CD4-positive, alpha-beta T cell treated with Interleukin-4 for 4 hours (primary cell): ENCODE measurements around the gene VASP.

Experiments
- DNase-seq: peaks from one replicate; pipeline ENCODE4 v3.0.0-alpha.2; 2020

The VASP gene

DNA sequence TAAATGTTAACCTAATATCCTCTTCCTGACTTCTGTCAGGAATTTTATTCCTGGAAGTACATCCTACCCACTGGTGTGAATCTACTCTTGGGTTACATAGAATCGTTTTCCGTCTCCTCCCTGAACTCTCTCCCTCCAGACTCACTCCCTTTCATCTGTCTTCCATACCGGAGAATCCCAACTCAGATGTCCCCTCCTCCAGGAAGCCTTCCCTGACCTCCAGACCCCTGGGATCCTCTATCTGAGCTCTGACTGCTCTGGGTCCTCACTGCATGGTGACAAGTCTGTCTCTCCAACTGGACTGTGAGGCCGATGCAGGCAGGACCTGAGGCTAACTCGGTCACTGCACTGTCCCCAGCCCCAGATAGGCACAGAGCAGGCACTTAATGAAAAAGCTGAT, 52.8 kb downstream of the VASP start:
- DNase-seq, result no peak

DNA sequence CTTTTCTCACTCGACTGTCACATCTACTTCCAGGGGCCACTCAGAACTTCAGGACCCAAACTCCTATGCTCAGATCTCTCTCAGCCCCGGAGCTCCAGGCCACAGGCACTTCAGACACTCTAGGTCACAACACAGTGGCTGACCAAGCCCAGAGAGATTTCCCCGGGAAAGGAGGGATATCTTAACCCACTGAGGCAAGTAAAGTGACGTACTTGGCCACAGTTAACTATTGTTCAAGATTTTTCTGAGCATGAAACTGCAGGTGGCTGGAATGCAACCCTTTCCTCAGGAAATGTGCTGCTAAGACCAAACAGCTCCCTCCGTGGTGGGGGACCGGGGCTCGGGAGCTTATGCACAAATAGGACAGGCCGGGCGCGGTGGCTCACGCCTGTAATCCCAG, 53.4 kb downstream of the VASP start:
- no peak for DNase-seq

DNA sequence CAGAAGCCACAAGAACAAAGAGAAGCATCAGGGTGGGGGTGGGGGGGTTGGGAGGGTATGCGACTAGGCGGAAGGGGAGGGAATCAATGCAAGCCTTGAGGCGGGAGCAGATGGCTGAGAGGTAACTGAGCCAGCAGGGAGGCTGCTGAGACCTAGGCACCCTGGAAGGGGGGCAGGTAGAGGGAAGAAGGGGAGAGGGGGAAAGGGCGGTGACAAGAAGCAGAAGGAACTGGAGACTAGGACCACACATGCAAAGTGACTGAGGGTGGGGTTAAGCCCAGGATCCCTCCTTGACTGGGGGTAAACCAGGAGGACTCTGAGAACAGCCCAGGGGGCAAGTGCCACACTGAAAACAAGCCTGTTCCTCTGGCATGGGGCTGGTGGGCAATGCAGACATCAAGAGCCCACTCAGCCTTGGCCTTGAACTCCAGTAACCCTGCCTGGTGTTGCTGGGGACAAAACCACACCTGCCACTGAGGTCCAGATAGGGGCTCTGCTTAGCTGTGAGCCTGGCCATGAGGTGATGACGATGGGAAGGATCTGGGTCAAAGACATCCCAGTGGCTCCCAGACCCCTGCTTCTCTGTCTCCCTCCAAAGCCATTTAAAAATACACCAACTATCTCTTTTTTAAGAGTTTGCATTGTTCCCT, 57.0 kb downstream of the VASP start:
- DNase-seq, result no peak

DNA sequence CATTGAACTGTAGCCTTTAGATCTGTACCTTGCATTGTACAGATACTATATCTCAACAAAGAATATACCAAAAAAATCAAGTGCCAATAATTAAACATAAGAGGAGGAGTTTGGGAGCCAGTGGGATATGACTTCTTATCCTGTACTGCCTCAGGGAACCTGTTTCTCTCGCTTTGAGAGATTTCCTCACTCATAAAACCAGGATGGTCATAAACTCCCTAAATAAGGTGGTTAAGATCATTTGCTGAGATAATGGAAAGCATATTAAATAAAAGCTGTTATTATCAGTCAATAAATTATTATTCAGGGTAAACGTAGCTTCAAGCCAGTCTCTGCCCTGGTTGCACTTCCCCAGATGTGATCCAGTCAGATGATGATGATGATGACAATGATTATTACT, 60.3 kb downstream of the VASP start:
- no peak for DNase-seq

DNA sequence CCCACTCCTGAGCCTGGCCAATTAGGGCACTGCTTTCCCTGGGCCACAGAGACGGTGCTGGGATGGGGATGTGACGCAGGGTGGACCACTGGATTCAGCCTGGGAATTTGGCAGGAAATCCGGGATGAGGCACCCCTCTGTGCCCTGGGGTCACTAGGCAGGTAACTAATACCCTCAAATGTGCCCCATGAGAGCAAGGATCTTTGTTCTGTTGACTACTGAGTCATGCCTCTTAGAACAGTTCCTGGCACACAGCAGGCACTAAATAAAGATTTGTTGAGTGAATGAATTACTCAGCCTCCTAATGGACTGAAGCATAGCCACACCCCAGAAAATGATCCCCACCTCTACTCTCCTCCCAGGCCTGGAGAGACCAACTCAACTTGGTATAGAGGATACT, 61.5 kb downstream of the VASP start:
- no peak for DNase-seq

DNA sequence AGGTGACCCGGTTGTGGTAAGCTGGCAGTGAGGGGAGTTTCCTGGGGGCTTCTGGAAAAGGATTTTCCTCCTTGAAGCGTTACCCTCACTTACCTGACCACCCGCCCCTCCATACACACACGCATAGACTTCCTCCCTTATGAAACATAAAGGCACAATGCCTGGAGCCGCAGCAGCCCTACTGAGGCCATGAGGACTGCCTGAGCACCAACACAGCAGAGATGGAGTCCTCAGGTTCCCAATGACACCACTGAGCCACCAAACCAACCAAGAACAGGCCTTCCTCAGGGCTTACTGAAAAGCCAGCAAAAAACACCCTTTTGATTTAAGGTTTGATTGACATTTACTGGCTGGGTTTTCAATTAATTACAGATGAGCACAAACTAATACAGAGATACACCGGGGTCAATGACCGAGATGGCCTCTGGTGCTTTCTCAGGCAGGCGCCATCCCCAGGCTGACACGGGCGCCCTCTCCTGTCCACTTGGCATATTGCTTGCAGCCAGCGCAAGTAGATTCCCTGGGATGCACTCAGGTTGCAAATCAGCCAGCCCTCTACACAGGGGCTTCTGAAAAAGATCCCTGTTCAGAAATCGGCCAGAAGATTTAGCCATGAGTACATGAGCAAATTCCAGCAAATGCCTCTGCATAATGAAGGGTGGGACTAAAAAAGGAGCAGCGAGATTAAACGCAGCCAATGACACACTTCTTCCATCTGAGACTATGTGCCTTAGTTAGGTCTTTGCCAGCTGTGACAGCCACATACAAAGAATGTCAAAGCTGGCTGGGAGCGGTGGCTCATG, 62.5 kb downstream of the VASP start:
- peak; percentile 33 for DNase-seq

DNA sequence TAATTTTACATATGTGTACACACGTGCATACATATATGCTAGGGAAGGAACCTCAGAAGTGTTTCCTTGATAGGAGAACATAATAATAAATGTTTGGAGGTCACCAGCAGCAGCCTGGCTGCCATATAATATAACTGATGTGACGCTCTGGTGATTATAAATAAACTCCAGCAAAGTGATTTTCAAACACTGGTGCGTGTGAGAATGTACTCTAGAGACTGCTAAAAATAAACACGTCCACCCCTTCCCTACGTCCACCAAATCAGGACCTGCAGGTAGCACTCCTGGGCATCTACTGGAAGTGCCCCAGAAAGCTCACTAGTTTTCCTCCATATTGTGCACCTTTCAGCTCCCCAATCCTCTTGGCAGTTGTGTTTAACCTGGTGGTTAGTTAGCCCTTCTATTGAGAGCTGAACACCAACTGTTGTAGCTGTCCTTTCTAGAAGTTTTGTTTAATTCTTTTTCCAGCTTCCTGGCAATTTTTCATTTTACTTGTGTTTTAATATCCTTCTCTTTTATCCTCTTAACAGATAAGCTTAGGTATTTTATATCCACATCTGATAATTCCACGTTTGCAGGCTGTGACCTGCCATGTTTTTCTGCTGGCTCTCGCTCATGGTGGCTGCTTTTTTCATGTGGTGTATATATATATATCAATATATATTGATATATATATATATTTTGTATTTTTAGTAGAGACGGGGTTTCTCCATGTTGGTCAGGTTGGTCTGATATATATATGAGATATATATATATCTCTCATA, 64.4 kb downstream of the VASP start:
- DNase-seq, result no peak

DNA sequence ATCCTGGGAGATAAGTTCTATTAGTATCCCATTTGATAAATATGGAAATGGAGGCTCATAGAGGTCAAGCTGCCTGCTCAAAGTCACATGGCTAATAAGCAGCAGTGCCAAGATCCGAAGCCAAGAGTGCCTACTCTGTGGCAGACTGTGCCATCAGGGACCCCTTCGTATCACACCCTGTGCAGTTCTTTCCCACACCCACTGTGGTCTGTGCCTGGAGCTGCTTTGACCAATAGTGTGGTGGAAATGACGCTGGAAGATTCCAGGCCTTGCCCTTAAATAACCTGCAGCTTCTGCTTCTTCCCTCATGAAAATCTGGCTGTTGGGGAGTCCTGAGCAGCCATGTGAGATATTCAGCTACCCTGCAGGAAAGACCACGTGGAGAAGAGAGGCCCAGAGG, 67.2 kb downstream of the VASP start:
- no peak for DNase-seq

DNA sequence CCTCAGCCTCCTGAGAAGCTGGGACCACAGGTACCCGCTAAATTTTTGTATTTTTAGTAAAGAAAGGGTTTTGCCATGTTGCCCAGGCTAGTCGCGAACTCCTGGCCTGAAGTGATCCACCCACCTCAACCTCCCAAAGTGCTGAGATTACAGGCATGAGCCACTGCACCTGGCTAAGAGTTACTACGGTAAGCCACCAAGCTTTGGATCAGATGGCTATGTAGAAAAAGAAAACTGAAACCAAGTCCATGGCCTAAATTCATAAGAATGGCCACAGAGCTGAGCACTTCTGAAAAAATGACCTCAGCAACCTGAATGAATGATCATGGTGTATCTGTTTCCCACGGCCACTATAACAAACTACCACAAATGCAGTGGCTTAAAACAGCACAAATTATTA, 67.9 kb downstream of the VASP start:
- DNase-seq, result no peak
